Astrocyte (in vitro differentiated cells and primary cell): ENCODE measurements around the gene RAET1G. TPM values are rescaled to one million over a fixed set of nuclear protein-coding genes. Genes with fewer than 3 reads are reported as not detected.

Experiments
- DNase-seq: peaks from one replicate; pipeline ENCODE4 v3.0.0-alpha.2; 2010; ENCODE audit warnings: low read depth
- FAIRE-seq: peaks from 2 replicates; lab custom pipeline; 2011; peaks lifted over from hg19 to GRCh38; lab: Jason Lieb, UNC
- H2AFZ ChIP-seq: 2 replicates; pipeline ENCODE4 v1.6.0; 2012; ENCODE audit warnings: low read depth, low read length, inconsistent platforms
- H3K27ac ChIP-seq: 2 replicates; pipeline ENCODE4 v1.5.1; 2011; ENCODE audit warnings: low read depth, low read length, inconsistent platforms
- H3K27me3 ChIP-seq: 2 replicates; pipeline ENCODE4 v1.6.0; 2011; ENCODE audit warnings: low read length, inconsistent platforms; ENCODE audit not compliant: insufficient read depth
- H3K36me3 ChIP-seq: 2 replicates; pipeline ENCODE4 v1.5.1; 2011; ENCODE audit warnings: low read length, inconsistent platforms; ENCODE audit not compliant: insufficient read depth
- H3K4me1 ChIP-seq: 2 replicates; pipeline ENCODE4 v1.5.1; 2011; ENCODE audit warnings: low read length, inconsistent platforms; ENCODE audit not compliant: insufficient read depth
- H3K4me2 ChIP-seq: 2 replicates; pipeline ENCODE4 v1.6.0; 2012; ENCODE audit warnings: low read length, inconsistent platforms
- H3K4me3 ChIP-seq: 2 replicates; pipeline ENCODE4 v1.5.1; 2011; ENCODE audit warnings: low read depth, mild to moderate bottlenecking, low read length, inconsistent platforms; ENCODE audit not compliant: insufficient read depth
- H3K79me2 ChIP-seq: 2 replicates; pipeline ENCODE4 v1.6.0; 2012; ENCODE audit warnings: mild to moderate bottlenecking, low read length, inconsistent platforms; ENCODE audit not compliant: insufficient read depth
- H3K9ac ChIP-seq: 2 replicates; pipeline ENCODE4 v1.6.0; 2012; ENCODE audit warnings: mild to moderate bottlenecking, low read length, inconsistent platforms
- H3K9me3 ChIP-seq: 2 replicates; pipeline ENCODE4 v1.5.1; 2012; ENCODE audit warnings: low read depth, mild to moderate bottlenecking, low read length, inconsistent platforms; ENCODE audit not compliant: insufficient read depth
- H4K20me1 ChIP-seq: 2 replicates; pipeline ENCODE4 v1.6.0; 2012; ENCODE audit warnings: low read length, inconsistent platforms; ENCODE audit not compliant: insufficient read depth
- H3K27ac Mint-ChIP-seq: one replicate; pipeline ENCODE4 v1.8.0; 2021; ENCODE audit warnings: mild to moderate bottlenecking, mixed read lengths; ENCODE audit not compliant: unreplicated experiment
- H3K27me3 Mint-ChIP-seq: one replicate; pipeline ENCODE4 v1.8.0; 2021; ENCODE audit warnings: low read depth, mixed read lengths; ENCODE audit not compliant: unreplicated experiment
- H3K36me3 Mint-ChIP-seq: one replicate; pipeline ENCODE4 v1.8.0; 2021; ENCODE audit warnings: low read depth, mixed read lengths; ENCODE audit not compliant: unreplicated experiment
- H3K4me1 Mint-ChIP-seq: one replicate; pipeline ENCODE4 v1.8.0; 2021; ENCODE audit warnings: low read depth, mixed read lengths; ENCODE audit not compliant: unreplicated experiment
- H3K4me3 Mint-ChIP-seq: one replicate; pipeline ENCODE4 v1.8.0; 2021; ENCODE audit warnings: mild to moderate bottlenecking, moderate library complexity, mixed read lengths; ENCODE audit not compliant: unreplicated experiment
- H3K9me3 Mint-ChIP-seq: one replicate; pipeline ENCODE4 v1.8.0; 2021; ENCODE audit warnings: mild to moderate bottlenecking, mixed read lengths; ENCODE audit not compliant: unreplicated experiment
- EZH2 ChIP-seq: IDR thresholded peaks from 2 replicates; pipeline ENCODE4 v1.6.1; 2012; ENCODE audit warnings: mild to moderate bottlenecking, low read length, inconsistent platforms; ENCODE audit not compliant: insufficient read depth
- total RNA-seq: library from RNA; stranded (reverse); gene quantifications from 2 replicates; pipeline ENCODE4 v1.2.1, GENCODE V29; 2021
- TF ChIP-seq, protein P1 (sequence below): IDR thresholded peaks from 2 replicates; pipeline ENCODE4 v1.5.1; 2011; ENCODE audit warnings: low read depth, mild to moderate bottlenecking, inconsistent platforms, low read length, moderate library complexity; ENCODE audit not compliant: insufficient read depth

The RAET1G gene
- total RNA-seq, 1 donor from 2014 or later: not detected

DNA sequence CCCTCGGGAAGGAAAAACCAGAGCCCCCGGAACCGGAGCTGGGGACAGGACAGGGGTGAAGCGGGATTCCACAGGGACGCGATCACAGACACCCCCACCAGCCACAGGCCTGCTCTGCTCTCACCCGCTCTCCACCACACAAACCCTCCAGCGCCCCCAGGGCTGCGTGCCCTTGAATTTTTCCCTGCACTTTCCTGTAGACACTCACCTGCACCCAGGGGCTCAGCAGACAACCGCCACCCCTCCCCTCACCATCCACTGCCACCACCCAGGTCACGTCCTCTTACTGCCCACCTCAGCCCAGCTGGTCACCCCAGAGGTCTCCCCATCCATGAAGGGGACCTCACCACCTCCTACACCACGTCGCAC is 19.5 kb upstream of the RAET1G start:
- peak overlapping the region; percentile 70 for H3K4me3 ChIP-seq
- peaks cover 4% of the 10 kb centered on the region for H4K20me1 ChIP-seq
- no peaks in the 10 kb centered on the region for H3K9me3 ChIP-seq
- Mint-ChIP-seq H3K9me3 (peaks cover 10% of the 10 kb centered on the region), H3K4me3 (peak overlapping the region; percentile 92), H3K4me1 (peaks cover 4% of the 10 kb centered on the region), H3K27me3 (peaks cover 66% of the 10 kb centered on the region), H3K36me3 (peaks cover 2% of the 10 kb centered on the region), H3K27ac (no peak overlapping the region)
- H3K36me3 ChIP-seq: no peaks in the 10 kb centered on the region
- TF ChIP-seq, protein P1, sequence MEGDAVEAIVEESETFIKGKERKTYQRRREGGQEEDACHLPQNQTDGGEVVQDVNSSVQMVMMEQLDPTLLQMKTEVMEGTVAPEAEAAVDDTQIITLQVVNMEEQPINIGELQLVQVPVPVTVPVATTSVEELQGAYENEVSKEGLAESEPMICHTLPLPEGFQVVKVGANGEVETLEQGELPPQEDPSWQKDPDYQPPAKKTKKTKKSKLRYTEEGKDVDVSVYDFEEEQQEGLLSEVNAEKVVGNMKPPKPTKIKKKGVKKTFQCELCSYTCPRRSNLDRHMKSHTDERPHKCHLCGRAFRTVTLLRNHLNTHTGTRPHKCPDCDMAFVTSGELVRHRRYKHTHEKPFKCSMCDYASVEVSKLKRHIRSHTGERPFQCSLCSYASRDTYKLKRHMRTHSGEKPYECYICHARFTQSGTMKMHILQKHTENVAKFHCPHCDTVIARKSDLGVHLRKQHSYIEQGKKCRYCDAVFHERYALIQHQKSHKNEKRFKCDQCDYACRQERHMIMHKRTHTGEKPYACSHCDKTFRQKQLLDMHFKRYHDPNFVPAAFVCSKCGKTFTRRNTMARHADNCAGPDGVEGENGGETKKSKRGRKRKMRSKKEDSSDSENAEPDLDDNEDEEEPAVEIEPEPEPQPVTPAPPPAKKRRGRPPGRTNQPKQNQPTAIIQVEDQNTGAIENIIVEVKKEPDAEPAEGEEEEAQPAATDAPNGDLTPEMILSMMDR: no peak
- TF ChIP-seq EZH2: no peak
- DNase-seq (no peak), FAIRE-seq (no peak)
- peak overlapping the region; percentile 93 for H3K4me2 ChIP-seq
- peaks cover 35% of the 10 kb centered on the region for H3K27me3 ChIP-seq
- H3K4me1 ChIP-seq: peaks cover 10% of the 10 kb centered on the region
- H2AFZ ChIP-seq: peak overlapping the region; percentile 97
- peak overlapping the region; percentile 62 for H3K27ac ChIP-seq
- H3K79me2 ChIP-seq: no peaks in the 10 kb centered on the region
- peak overlapping the region; percentile 83 for H3K9ac ChIP-seq

DNA sequence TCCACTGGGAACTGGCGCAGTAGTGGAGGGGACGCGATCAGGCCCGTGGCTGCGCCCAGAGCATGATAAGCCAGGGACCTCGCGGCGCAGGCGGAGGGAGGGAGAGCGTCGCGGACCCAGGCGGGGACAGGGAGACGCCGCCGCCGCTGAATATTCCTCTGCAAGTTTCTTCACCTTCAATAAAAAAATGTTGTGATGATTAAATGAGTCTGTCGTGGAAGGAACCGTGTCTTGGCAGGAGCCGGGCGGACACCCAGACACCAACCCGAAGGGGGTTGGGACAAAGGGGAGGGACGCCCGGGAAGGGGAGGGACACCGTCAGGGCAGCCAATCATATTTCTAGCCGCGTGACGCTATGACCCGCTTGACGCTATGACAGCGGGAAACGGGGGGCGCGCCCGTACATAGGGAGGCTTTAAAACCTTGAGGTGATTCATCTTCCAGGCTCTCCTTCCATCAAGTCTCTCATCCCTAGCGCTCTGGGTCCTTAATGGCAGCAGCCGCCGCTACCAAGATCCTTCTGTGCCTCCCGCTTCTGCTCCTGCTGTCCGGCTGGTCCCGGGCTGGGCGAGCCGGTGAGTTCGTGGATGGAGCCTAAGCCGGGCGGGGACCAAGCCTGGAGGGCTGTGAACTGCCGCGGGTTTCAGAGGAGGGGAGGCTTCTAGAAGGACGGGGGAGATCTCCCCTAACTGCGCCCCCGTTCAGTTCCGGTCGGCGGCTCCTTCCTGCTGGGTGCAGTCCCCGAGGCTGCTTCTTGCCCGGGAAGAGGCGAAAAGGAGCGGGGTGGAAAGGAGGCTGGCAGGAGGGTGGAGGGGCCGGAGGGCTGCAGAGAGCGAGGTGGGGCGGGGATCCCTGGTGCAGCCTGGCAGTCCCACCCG is 18.9 kb upstream of the RAET1G start, which contains the start of gene ULBP2:
TSS of gene ULBP2 (plus strand) at position 432 of the 878 bp plus-strand sequence. CDS start at position 491, 59 bp downstream.
- H3K36me3 ChIP-seq: no peaks in the 10 kb centered on the region
- TF ChIP-seq EZH2: no peak
- TF ChIP-seq, protein P1: no peak
- no peaks in the 10 kb centered on the region for H3K79me2 ChIP-seq
- H3K27ac ChIP-seq: peak within 1 kb of the TSS; percentile 62
- peaks cover 4% of the 10 kb centered on the region for H3K4me1 Mint-ChIP-seq
- H2AFZ ChIP-seq: peak within 1 kb of the TSS; percentile 97
- H3K27me3 Mint-ChIP-seq: peaks cover 72% of the 10 kb centered on the region
- peaks cover 41% of the 10 kb centered on the region for H3K27me3 ChIP-seq
- H3K36me3 Mint-ChIP-seq: peaks cover 2% of the 10 kb centered on the region
- peak within 1 kb of the TSS; percentile 83 for H3K9ac ChIP-seq
- H3K4me2 ChIP-seq: peak within 1 kb of the TSS; percentile 93
- H3K9me3 ChIP-seq: no peaks in the 10 kb centered on the region
- H3K27ac Mint-ChIP-seq: peak within 1 kb of the TSS; percentile 75
- peaks cover 10% of the 10 kb centered on the region for H3K9me3 Mint-ChIP-seq
- peak; percentile 93 for DNase-seq
- no peak for FAIRE-seq
- peak within 1 kb of the TSS; percentile 70 for H3K4me3 ChIP-seq
- H3K4me3 Mint-ChIP-seq: peak within 1 kb of the TSS; percentile 92
- peaks cover 4% of the 10 kb centered on the region for H4K20me1 ChIP-seq
- H3K4me1 ChIP-seq: peaks cover 10% of the 10 kb centered on the region

DNA sequence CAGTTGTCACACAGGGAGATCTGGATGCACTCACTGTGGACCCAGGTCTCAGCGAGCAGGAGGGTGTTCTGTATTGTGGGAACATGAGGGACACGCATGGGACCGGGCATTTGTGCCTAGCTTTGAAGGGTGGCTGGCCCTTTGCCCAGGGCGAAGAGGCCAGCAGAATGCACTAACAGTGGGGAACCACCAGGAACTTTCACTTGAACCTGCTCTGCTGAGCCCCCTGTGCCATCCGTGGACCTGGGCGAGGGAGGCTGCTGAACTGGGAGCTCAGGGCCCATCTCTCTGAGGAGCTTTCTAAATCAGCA is 17.7 kb upstream of the RAET1G start:
- H3K9me3 Mint-ChIP-seq: peaks cover 10% of the 10 kb centered on the region
- H3K27ac Mint-ChIP-seq: no peak overlapping the region
- Histone ChIP-seq H3K4me3 (no peak overlapping the region), H3K79me2 (no peaks in the 10 kb centered on the region), H3K4me2 (no peak overlapping the region), H3K4me1 (peaks cover 10% of the 10 kb centered on the region), H3K9me3 (no peaks in the 10 kb centered on the region), H3K9ac (no peak overlapping the region), H2AFZ (no peak overlapping the region), H4K20me1 (peaks cover 4% of the 10 kb centered on the region), H3K27me3 (peaks cover 52% of the 10 kb centered on the region), H3K36me3 (no peaks in the 10 kb centered on the region), H3K27ac (no peak overlapping the region)
- peaks cover 4% of the 10 kb centered on the region for H3K4me1 Mint-ChIP-seq
- H3K4me3 Mint-ChIP-seq: peak overlapping the region; percentile 64
- TF ChIP-seq EZH2: peak; percentile 36
- TF ChIP-seq, protein P1: no peak
- H3K27me3 Mint-ChIP-seq: peaks cover 75% of the 10 kb centered on the region
- H3K36me3 Mint-ChIP-seq: peaks cover 2% of the 10 kb centered on the region
- no peak for FAIRE-seq
- no peak for DNase-seq
